ENCODE data around the gene BCKDK. TPM values are rescaled to one million over a fixed set of nuclear protein-coding genes. Genes with fewer than 3 reads are reported as not detected.

Gene BCKDK
- total RNA-seq, 1 donor from 2014 or later, result 44.9 TPM

DNA sequence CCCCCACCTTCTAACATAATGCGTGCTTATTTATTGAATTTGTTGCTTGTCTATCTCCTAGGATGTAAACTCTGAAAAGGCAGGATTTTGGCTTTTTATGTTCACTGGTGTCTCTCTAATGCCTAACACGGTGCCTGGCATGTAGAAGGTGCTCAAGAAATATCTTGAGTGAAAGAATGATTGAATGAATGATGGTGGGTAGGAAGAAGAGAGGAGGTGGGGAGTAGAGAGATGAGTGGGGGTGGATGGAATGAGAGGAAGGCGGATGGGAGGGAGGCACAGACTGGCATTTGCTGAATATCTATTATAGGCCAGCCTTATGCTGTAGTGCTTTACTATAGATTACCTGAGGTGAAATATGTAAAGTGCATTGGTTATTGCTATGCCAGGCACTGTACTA is 39.4 kb downstream of the BCKDK start:
- Histone ChIP-seq H3K79me2 (ENCODE audit: insufficient read depth, low read length) (no peaks in the 10 kb centered on the region), H4K20me1 (ENCODE audit: insufficient read depth, low read length) (no peaks in the 10 kb centered on the region), H2AFZ (ENCODE audit: low read depth, low read length) (no peak overlapping the region), H3K27me3 (ENCODE audit: insufficient read depth, low read length) (peaks cover 29% of the 10 kb centered on the region), H3K4me1 (ENCODE audit: insufficient read depth, low read length) (peaks cover 4% of the 10 kb centered on the region), H3K9ac (ENCODE audit: low read length) (no peak overlapping the region), H3K9me3 (ENCODE audit: insufficient read depth, low read depth, low read length) (no peaks in the 10 kb centered on the region), H3K4me3 (ENCODE audit: insufficient read depth, low read depth, low read length) (no peak overlapping the region), H3K36me3 (ENCODE audit: insufficient read depth, low read length) (no peaks in the 10 kb centered on the region), H3K27ac (ENCODE audit: low read depth, low read length) (no peak overlapping the region), H3K4me2 (ENCODE audit: low read length) (no peak overlapping the region)
- TF ChIP-seq, protein P1, sequence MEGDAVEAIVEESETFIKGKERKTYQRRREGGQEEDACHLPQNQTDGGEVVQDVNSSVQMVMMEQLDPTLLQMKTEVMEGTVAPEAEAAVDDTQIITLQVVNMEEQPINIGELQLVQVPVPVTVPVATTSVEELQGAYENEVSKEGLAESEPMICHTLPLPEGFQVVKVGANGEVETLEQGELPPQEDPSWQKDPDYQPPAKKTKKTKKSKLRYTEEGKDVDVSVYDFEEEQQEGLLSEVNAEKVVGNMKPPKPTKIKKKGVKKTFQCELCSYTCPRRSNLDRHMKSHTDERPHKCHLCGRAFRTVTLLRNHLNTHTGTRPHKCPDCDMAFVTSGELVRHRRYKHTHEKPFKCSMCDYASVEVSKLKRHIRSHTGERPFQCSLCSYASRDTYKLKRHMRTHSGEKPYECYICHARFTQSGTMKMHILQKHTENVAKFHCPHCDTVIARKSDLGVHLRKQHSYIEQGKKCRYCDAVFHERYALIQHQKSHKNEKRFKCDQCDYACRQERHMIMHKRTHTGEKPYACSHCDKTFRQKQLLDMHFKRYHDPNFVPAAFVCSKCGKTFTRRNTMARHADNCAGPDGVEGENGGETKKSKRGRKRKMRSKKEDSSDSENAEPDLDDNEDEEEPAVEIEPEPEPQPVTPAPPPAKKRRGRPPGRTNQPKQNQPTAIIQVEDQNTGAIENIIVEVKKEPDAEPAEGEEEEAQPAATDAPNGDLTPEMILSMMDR (IDR thresholded peaks at IDR 0.05; ENCODE audit: insufficient read depth, low read depth, low read length), result no peak
- no peak for TF ChIP-seq EZH2 (IDR thresholded peaks at IDR 0.05; ENCODE audit: insufficient read depth, low read length)
- H3K9me3 Mint-ChIP-seq (ENCODE audit: unreplicated experiment), result peaks cover 5% of the 10 kb centered on the region
- peaks cover 31% of the 10 kb centered on the region for H3K27me3 Mint-ChIP-seq (ENCODE audit: low read depth, unreplicated experiment)
- H3K4me3 Mint-ChIP-seq (ENCODE audit: unreplicated experiment), result peak overlapping the region; percentile 54
- no peaks in the 10 kb centered on the region for H3K4me1 Mint-ChIP-seq (ENCODE audit: low read depth, unreplicated experiment)
- H3K27ac Mint-ChIP-seq (ENCODE audit: unreplicated experiment), result no peak overlapping the region
- DNase-seq (ENCODE audit: low read depth) (no peak), FAIRE-seq (no peak)
- no peaks in the 10 kb centered on the region for H3K36me3 Mint-ChIP-seq (ENCODE audit: low read depth, unreplicated experiment)

DNA sequence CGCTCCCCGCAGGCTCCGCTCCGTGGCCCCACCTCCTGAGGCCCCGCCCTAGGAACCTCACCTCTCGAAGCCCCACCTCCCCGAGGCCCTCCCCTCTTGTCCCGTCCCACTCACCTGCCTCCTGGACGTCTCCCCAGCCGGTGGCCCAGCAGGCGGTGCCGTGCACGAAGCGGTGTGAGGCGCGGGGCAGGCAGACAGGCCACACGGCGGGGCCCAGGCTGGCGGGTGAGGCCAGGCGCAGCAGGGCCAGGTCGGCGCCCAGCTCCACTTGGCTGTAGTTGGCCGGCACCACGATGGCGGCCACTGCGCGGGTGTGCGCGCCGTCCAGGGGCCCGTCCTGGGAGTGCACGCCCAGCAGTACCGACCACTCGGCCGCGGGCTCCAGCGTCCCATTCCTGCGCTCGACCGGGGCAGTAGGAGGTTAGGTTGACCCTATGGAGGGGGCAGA is 40.1 kb downstream of the BCKDK start:
- no peaks in the 10 kb centered on the region for H3K4me1 ChIP-seq (ENCODE audit: insufficient read depth, low read length)
- H3K4me2 ChIP-seq (ENCODE audit: low read length), result peak overlapping the region; percentile 39
- Mint-ChIP-seq H3K36me3 (ENCODE audit: low read depth, unreplicated experiment) (no peaks in the 10 kb centered on the region), H3K27me3 (ENCODE audit: low read depth, unreplicated experiment) (peaks cover 31% of the 10 kb centered on the region), H3K9me3 (ENCODE audit: unreplicated experiment) (peaks cover 5% of the 10 kb centered on the region), H3K27ac (ENCODE audit: unreplicated experiment) (no peak overlapping the region), H3K4me1 (ENCODE audit: low read depth, unreplicated experiment) (no peaks in the 10 kb centered on the region), H3K4me3 (ENCODE audit: unreplicated experiment) (no peak overlapping the region)
- no peak overlapping the region for H3K4me3 ChIP-seq (ENCODE audit: insufficient read depth, low read depth, low read length)
- DNase-seq (ENCODE audit: low read depth) (no peak), FAIRE-seq (no peak)
- no peak overlapping the region for H3K27ac ChIP-seq (ENCODE audit: low read depth, low read length)
- H2AFZ ChIP-seq (ENCODE audit: low read depth, low read length), result peak overlapping the region; percentile 47
- no peak overlapping the region for H3K9ac ChIP-seq (ENCODE audit: low read length)
- no peaks in the 10 kb centered on the region for H3K79me2 ChIP-seq (ENCODE audit: insufficient read depth, low read length)
- no peaks in the 10 kb centered on the region for H3K36me3 ChIP-seq (ENCODE audit: insufficient read depth, low read length)
- TF ChIP-seq, protein P1 (IDR thresholded peaks at IDR 0.05; ENCODE audit: insufficient read depth, low read depth, low read length), result no peak
- TF ChIP-seq EZH2 (IDR thresholded peaks at IDR 0.05; ENCODE audit: insufficient read depth, low read length), result peak; percentile 64
- H3K9me3 ChIP-seq (ENCODE audit: insufficient read depth, low read depth, low read length), result no peaks in the 10 kb centered on the region
- peaks cover 29% of the 10 kb centered on the region for H3K27me3 ChIP-seq (ENCODE audit: insufficient read depth, low read length)
- H4K20me1 ChIP-seq (ENCODE audit: insufficient read depth, low read length), result no peaks in the 10 kb centered on the region

DNA sequence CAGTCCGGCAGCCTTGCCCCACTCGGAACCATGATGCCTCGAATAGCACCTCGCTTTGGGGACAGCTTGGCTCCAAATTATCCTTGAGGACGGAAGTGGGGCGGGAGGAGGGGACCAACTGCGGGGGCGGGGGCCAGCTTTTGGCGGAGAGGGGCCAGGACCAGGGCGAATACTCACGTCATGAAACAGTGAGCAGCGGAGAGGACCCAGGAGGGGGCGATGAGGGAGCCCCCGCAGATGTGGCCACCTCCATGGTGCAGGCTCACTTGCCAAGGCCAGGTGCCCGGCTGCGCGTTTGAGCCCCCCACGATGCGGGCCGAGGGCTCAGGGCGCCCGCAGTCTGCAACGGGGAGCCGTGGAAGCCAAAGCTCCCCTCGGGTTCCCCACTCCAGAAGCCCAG is 40.7 kb downstream of the BCKDK start:
- Mint-ChIP-seq H3K9me3 (ENCODE audit: unreplicated experiment) (peaks cover 5% of the 10 kb centered on the region), H3K36me3 (ENCODE audit: low read depth, unreplicated experiment) (no peaks in the 10 kb centered on the region), H3K27ac (ENCODE audit: unreplicated experiment) (no peak overlapping the region), H3K4me3 (ENCODE audit: unreplicated experiment) (no peak overlapping the region), H3K27me3 (ENCODE audit: low read depth, unreplicated experiment) (peaks cover 30% of the 10 kb centered on the region), H3K4me1 (ENCODE audit: low read depth, unreplicated experiment) (no peaks in the 10 kb centered on the region)
- Histone ChIP-seq H3K79me2 (ENCODE audit: insufficient read depth, low read length) (no peaks in the 10 kb centered on the region), H3K4me3 (ENCODE audit: insufficient read depth, low read depth, low read length) (no peak overlapping the region), H4K20me1 (ENCODE audit: insufficient read depth, low read length) (no peaks in the 10 kb centered on the region), H3K4me1 (ENCODE audit: insufficient read depth, low read length) (no peaks in the 10 kb centered on the region), H3K36me3 (ENCODE audit: insufficient read depth, low read length) (no peaks in the 10 kb centered on the region), H3K4me2 (ENCODE audit: low read length) (no peak overlapping the region), H3K9ac (ENCODE audit: low read length) (no peak overlapping the region), H3K27me3 (ENCODE audit: insufficient read depth, low read length) (peaks cover 29% of the 10 kb centered on the region), H3K27ac (ENCODE audit: low read depth, low read length) (no peak overlapping the region), H3K9me3 (ENCODE audit: insufficient read depth, low read depth, low read length) (no peaks in the 10 kb centered on the region), H2AFZ (ENCODE audit: low read depth, low read length) (no peak overlapping the region)
- DNase-seq (ENCODE audit: low read depth), result no peak
- no peak for TF ChIP-seq EZH2 (IDR thresholded peaks at IDR 0.05; ENCODE audit: insufficient read depth, low read length)
- TF ChIP-seq, protein P1 (IDR thresholded peaks at IDR 0.05; ENCODE audit: insufficient read depth, low read depth, low read length), result no peak
- no peak for FAIRE-seq

Measured in astrocyte (in vitro differentiated cells and primary cell).